ENCODE measurements around the gene RNASEH1. TPM values are rescaled to one million over a fixed set of nuclear protein-coding genes. Genes with fewer than 3 reads are reported as not detected.
"Not testable (repeated sequence)": the region's sequence is repeated elsewhere in the genome, so short reads cannot be mapped to it uniquely, and the experiment has no call there.

The RNASEH1 gene
- total RNA-seq, 6 donors from 2014 or later = 17.1 to 19.5 (median 18.0) TPM

GRCh38 chr2:3500326-3500899 lies 57.7 kb downstream of the RNASEH1 start:
- Histone ChIP-seq H3K4me1 (no peaks in the 10 kb centered on the region), H3K27me3 (no peaks in the 10 kb centered on the region), H3K9me3 (no peaks in the 10 kb centered on the region), H3K27ac (no peak overlapping the region), H3K4me3 (no peak overlapping the region), H3K36me3 (peaks cover 28 to 80% (median 53%) of the 10 kb centered on the region in 4 donors)
- 93 to 96% methylated on average over 24 to 25 of the region's 34 CpGs for WGBS, 2 donors
- peak in 1 of 2 donors; percentile 77 for DNase-seq
- no peak for TF ChIP-seq CTCF (IDR thresholded peaks at IDR 0.05)
- TF ChIP-seq POLR2A (IDR thresholded peaks at IDR 0.05) = no peak
- TF ChIP-seq EP300 (IDR thresholded peaks at IDR 0.05) = no peak
- TF ChIP-seq POLR2AphosphoS5 (IDR thresholded peaks at IDR 0.05) = no peak
- ATAC-seq (ENCODE audit: low FRiP score in 2 of 2) = peak in 1 of 2 donors; percentile 44

GRCh38 chr2:3498783-3499394 lies 59.2 kb downstream of the RNASEH1 start:
- Histone ChIP-seq H3K4me1 (peaks cover 0 to under 1% (median 0%) of the 10 kb centered on the region in 4 donors), H3K27ac (no peak overlapping the region), H3K27me3 (no peaks in the 10 kb centered on the region), H3K9me3 (no peaks in the 10 kb centered on the region), H3K4me3 (no peak overlapping the region), H3K36me3 (peaks cover 28 to 70% (median 52%) of the 10 kb centered on the region in 4 donors)
- DNase-seq (no peak), ATAC-seq (ENCODE audit: low FRiP score in 2 of 2) (no peak)
- TF ChIP-seq POLR2A (IDR thresholded peaks at IDR 0.05) = no peak
- TF ChIP-seq POLR2AphosphoS5 (IDR thresholded peaks at IDR 0.05) = no peak
- no peak for TF ChIP-seq EP300 (IDR thresholded peaks at IDR 0.05)
- no peak for TF ChIP-seq CTCF (IDR thresholded peaks at IDR 0.05)
- WGBS, 2 donors = 93 to 94% methylated on average over 18 of the region's 18 CpGs

- DNase-seq; H3K9me3 ChIP-seq; ATAC-seq (ENCODE audit: low FRiP score in 2 of 2); H3K4me1 ChIP-seq; H3K27me3 ChIP-seq; H3K27ac ChIP-seq; H3K4me3 ChIP-seq: not testable (repeated sequence)
- peaks cover 28 to 64% (median 49%) of the 10 kb centered on the region in 4 donors for H3K36me3 ChIP-seq
- WGBS, 2 donors = 94 to 96% methylated on average over 15 of the region's 15 CpGs
Observed at GRCh38 chr2:3496708-3497080, 61.4 kb downstream of the RNASEH1 start.

Other genes with a start within 250 kb of the RNASEH1 start
- 10 to 100 TPM; 17.6 to 39.8 (median 23.6) TPM for gene EIPR1, start 180.5 kb downstream of the RNASEH1 start, total RNA-seq
- 100 to 1,000 TPM in 2 of 6 donors, 10 to 100 TPM in 4; 68.1 to 307 (median 91.5) TPM for gene TRAPPC12, start 178.6 kb downstream of the RNASEH1 start, total RNA-seq
- 10 to 100 TPM; 40.9 to 87.3 (median 77.3) TPM for gene ADI1, start 38.8 kb downstream of the RNASEH1 start, total RNA-seq
- gene RPS7, start 16.9 kb upstream of the RNASEH1 start, total RNA-seq = 1,000 to 10,000 TPM in 2 of 6 donors, 100 to 1,000 TPM in 4; 689 to 1,790 (median 847) TPM
- gene COLEC11, start 36.8 kb upstream of the RNASEH1 start, total RNA-seq = 1 to 10 TPM in 3 of 6 donors, under 1 TPM in 2, not detected in 1; 0.79 to 2.3 (median 1.3) TPM
- gene ALLC, start 99.9 kb upstream of the RNASEH1 start, total RNA-seq = not detected
- not detected for gene DCDC2C, start 145.2 kb upstream of the RNASEH1 start, total RNA-seq